ENCODE results near the gene MXD3.

Gene MXD3

DNA sequence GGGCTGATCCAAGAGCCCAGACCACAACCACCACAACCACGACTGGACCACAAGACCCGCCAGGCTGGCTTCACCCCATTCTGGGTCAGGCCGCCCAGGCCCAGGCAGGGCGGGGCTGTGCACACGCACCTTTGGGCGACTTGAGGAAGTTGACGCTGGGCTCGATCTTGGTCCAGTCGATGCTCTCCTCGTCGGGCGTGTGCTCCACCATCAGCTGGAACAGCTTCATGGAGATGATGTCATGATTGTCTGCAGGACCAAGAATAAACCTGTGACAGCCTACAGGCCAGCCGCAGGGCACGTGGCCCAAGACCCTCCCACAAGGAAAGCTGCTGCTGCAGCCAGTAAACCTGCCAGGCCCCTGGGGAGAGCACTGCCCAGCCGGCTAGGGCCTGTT is 22.5 kb upstream of the MXD3 start:
- Histone ChIP-seq H3K4me3 (IDR thresholded peaks at IDR 0.05; ENCODE audit: insufficient read depth, low read depth, low read length) (no peak overlapping the region), H4K20me1 (ENCODE audit: insufficient read depth) (no peaks in the 10 kb centered on the region), H3K4me1 (ENCODE audit: low read depth, poor library complexity, severe bottlenecking) (no peaks in the 10 kb centered on the region), H2AFZ (ENCODE audit: low read depth) (no peak overlapping the region), H3K4me2 (no peak overlapping the region), H3K36me3 (ENCODE audit: insufficient read depth) (no peaks in the 10 kb centered on the region), H3K27ac (no peak overlapping the region), H3K27me3 (ENCODE audit: insufficient read depth, low read depth) (no peaks in the 10 kb centered on the region), H3K9ac (no peak overlapping the region), H3K79me2 (ENCODE audit: insufficient read depth, low read depth) (no peaks in the 10 kb centered on the region)
- TF ChIP-seq, protein P1, sequence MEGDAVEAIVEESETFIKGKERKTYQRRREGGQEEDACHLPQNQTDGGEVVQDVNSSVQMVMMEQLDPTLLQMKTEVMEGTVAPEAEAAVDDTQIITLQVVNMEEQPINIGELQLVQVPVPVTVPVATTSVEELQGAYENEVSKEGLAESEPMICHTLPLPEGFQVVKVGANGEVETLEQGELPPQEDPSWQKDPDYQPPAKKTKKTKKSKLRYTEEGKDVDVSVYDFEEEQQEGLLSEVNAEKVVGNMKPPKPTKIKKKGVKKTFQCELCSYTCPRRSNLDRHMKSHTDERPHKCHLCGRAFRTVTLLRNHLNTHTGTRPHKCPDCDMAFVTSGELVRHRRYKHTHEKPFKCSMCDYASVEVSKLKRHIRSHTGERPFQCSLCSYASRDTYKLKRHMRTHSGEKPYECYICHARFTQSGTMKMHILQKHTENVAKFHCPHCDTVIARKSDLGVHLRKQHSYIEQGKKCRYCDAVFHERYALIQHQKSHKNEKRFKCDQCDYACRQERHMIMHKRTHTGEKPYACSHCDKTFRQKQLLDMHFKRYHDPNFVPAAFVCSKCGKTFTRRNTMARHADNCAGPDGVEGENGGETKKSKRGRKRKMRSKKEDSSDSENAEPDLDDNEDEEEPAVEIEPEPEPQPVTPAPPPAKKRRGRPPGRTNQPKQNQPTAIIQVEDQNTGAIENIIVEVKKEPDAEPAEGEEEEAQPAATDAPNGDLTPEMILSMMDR (conservative IDR thresholded peaks at IDR 0.05; ENCODE audit: low read depth, low read length), result no peak

DNA sequence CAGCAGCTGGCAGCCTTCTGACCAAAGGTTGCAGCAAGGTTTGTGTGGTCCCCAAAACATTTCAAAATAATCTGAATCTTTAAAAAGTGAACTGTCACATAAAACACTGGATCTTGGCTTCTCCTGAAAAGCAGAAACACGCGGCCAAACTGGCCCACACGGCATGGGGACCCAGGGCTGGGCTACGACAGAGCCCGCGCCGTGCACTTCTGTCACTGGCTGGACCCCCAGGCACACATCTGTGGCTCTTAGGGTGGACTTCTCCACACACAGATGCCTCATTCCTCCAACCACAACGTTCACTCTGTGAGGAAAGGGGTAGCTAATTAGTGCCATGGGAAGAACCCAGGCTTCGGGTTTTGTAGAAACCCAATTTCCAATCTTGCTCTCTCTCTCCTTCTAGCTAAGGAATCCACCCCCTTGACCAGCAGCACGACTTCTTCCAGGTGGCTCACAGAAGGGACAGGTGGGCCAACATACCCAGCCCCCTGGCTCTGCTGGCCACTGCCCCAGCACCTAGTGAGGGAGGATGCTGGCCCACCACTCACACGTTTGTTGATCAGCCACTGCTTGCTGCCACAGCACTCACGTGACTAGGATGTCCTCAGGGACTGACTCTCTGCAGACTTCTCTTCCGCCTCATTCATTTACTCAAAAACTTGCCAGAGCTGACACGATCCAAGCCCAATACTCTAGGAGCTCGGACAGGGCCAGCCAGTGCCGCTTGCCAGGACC is 21.9 kb upstream of the MXD3 start:
- TF ChIP-seq, protein P1 (conservative IDR thresholded peaks at IDR 0.05; ENCODE audit: low read depth, low read length), result no peak
- no peak overlapping the region for H3K4me3 ChIP-seq (IDR thresholded peaks at IDR 0.05; ENCODE audit: insufficient read depth, low read depth, low read length)
- H3K79me2 ChIP-seq (ENCODE audit: insufficient read depth, low read depth), result no peaks in the 10 kb centered on the region
- H2AFZ ChIP-seq (ENCODE audit: low read depth), result no peak overlapping the region
- H3K4me1 ChIP-seq (ENCODE audit: low read depth, poor library complexity, severe bottlenecking), result no peaks in the 10 kb centered on the region
- no peaks in the 10 kb centered on the region for H3K36me3 ChIP-seq (ENCODE audit: insufficient read depth)
- H3K4me2 ChIP-seq, result no peak overlapping the region
- H4K20me1 ChIP-seq (ENCODE audit: insufficient read depth), result no peaks in the 10 kb centered on the region
- no peak overlapping the region for H3K27ac ChIP-seq
- no peaks in the 10 kb centered on the region for H3K27me3 ChIP-seq (ENCODE audit: insufficient read depth, low read depth)
- H3K9ac ChIP-seq, result no peak overlapping the region

DNA sequence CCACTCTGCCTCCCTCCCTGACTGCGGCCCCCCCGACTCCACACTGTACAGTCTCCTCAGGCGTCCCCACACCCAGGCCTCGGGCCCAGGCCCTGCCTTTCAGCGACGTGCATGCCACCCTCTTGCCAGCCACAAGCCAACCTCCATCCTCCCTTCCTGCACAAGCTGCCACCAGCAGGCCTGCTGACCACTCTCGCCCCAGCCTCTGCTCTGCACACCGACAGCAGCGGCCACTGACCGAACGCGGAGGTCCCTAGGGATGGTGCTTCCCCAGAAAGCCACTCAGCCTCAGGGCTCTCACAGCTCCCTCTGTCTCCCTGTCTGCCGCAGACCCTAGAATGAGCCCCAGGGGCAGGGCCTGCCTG is 21.2 kb upstream of the MXD3 start:
- Histone ChIP-seq H2AFZ (ENCODE audit: low read depth) (no peak overlapping the region), H3K36me3 (ENCODE audit: insufficient read depth) (no peaks in the 10 kb centered on the region), H4K20me1 (ENCODE audit: insufficient read depth) (no peaks in the 10 kb centered on the region), H3K4me2 (no peak overlapping the region), H3K27me3 (ENCODE audit: insufficient read depth, low read depth) (no peaks in the 10 kb centered on the region), H3K9ac (no peak overlapping the region), H3K79me2 (ENCODE audit: insufficient read depth, low read depth) (no peaks in the 10 kb centered on the region), H3K4me3 (IDR thresholded peaks at IDR 0.05; ENCODE audit: insufficient read depth, low read depth, low read length) (no peak overlapping the region), H3K4me1 (ENCODE audit: low read depth, poor library complexity, severe bottlenecking) (no peaks in the 10 kb centered on the region), H3K27ac (no peak overlapping the region)
- TF ChIP-seq, protein P1 (conservative IDR thresholded peaks at IDR 0.05; ENCODE audit: low read depth, low read length), result no peak

DNA sequence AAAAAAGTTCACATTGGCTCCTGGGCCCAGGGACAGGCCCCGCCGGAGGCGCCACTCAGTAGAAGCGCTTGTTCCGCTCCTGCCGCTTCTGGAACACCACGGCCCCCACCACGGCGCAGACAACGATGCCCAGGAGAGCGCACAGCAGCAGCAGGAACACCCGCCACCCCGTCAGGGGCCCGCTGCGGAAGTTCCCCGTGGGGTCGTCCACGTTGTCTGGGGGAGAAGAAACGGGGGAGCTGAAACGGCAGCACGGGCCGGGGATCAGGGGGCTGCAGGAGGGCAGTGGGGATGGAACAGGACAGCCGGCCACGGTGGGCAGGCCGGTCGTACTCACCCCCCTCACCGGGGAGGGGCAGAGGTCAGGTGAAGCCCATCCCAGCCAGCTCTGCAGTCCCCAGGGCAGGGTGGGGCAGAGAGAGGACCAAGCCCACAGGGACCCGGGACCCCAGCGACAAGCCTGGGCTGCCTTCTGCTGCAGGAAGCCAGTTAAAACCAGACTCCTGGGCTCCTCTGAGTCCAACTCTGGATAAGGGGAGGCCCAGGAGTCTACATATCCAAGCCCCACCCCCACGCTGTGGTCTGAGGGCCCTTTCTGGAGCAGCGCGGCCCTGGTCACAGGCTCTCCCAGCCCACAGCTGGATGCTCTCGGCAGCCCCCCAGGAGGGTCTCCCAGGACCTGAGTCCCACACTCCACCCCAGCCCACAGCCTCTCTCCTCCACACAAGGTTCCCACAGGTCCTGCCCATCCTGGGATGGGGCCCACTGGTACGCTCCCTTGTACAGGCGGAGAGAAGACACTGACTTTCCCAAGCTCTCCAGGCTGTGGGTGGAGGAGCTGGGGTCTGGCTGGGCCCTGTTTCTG is 20.6 kb upstream of the MXD3 start:
- no peak overlapping the region for H3K4me3 ChIP-seq (IDR thresholded peaks at IDR 0.05; ENCODE audit: insufficient read depth, low read depth, low read length)
- H3K36me3 ChIP-seq (ENCODE audit: insufficient read depth), result no peaks in the 10 kb centered on the region
- H3K27ac ChIP-seq, result no peak overlapping the region
- H3K9ac ChIP-seq, result no peak overlapping the region
- H3K4me1 ChIP-seq (ENCODE audit: low read depth, poor library complexity, severe bottlenecking), result no peaks in the 10 kb centered on the region
- TF ChIP-seq, protein P1 (conservative IDR thresholded peaks at IDR 0.05; ENCODE audit: low read depth, low read length), result no peak
- H2AFZ ChIP-seq (ENCODE audit: low read depth), result no peak overlapping the region
- no peak overlapping the region for H3K4me2 ChIP-seq
- H3K79me2 ChIP-seq (ENCODE audit: insufficient read depth, low read depth), result no peaks in the 10 kb centered on the region
- no peaks in the 10 kb centered on the region for H3K27me3 ChIP-seq (ENCODE audit: insufficient read depth, low read depth)
- no peaks in the 10 kb centered on the region for H4K20me1 ChIP-seq (ENCODE audit: insufficient read depth)

Data from KMS-11 (cell line).